ENCODE measurements around the gene SRGN.
"Not testable (repeated sequence)": the region's sequence is repeated elsewhere in the genome, so short reads cannot be mapped to it uniquely, and the experiment has no call there.

The SRGN gene

DNA sequence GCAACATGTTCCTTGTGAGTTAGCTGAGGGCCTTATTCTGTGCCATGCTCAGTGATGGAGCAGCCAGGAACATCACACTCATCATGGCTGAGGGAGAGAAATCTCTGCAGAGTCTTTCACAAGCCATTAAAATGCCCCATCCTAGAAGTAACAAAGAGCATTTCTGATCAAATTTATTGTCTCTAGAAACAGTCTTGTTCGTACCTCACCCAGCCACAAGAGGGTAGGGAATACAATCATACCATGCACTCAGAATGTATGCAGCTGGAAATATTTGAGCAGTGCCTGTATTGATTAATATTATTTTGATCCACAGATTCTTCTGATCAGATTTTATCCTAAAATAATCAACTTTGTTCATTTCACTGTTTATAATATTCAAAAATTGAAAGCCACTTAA, 53.4 kb downstream of the SRGN start:
- Histone ChIP-seq H3K27me3 (ENCODE audit: insufficient read depth, poor library complexity, severe bottlenecking) (no peaks in the 10 kb centered on the region), H3K4me3 (replicated peaks; ENCODE audit: insufficient read depth, low read length) (no peak overlapping the region), H3K27ac (replicated peaks) (no peak overlapping the region)
- TF ChIP-seq GABPA (IDR thresholded peaks at IDR 0.05; ENCODE audit: low read depth) (no peak), POLR2AphosphoS5 (IDR thresholded peaks at IDR 0.05; ENCODE audit: low read depth) (no peak), SPI1 (IDR thresholded peaks at IDR 0.05; ENCODE audit: borderline replicate concordance, low read depth) (no peak)
- TF ChIP-seq, protein P1, sequence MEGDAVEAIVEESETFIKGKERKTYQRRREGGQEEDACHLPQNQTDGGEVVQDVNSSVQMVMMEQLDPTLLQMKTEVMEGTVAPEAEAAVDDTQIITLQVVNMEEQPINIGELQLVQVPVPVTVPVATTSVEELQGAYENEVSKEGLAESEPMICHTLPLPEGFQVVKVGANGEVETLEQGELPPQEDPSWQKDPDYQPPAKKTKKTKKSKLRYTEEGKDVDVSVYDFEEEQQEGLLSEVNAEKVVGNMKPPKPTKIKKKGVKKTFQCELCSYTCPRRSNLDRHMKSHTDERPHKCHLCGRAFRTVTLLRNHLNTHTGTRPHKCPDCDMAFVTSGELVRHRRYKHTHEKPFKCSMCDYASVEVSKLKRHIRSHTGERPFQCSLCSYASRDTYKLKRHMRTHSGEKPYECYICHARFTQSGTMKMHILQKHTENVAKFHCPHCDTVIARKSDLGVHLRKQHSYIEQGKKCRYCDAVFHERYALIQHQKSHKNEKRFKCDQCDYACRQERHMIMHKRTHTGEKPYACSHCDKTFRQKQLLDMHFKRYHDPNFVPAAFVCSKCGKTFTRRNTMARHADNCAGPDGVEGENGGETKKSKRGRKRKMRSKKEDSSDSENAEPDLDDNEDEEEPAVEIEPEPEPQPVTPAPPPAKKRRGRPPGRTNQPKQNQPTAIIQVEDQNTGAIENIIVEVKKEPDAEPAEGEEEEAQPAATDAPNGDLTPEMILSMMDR (IDR thresholded peaks at IDR 0.05; ENCODE audit: insufficient read depth, low read length) = no peak
- TF ChIP-seq, protein P2, sequence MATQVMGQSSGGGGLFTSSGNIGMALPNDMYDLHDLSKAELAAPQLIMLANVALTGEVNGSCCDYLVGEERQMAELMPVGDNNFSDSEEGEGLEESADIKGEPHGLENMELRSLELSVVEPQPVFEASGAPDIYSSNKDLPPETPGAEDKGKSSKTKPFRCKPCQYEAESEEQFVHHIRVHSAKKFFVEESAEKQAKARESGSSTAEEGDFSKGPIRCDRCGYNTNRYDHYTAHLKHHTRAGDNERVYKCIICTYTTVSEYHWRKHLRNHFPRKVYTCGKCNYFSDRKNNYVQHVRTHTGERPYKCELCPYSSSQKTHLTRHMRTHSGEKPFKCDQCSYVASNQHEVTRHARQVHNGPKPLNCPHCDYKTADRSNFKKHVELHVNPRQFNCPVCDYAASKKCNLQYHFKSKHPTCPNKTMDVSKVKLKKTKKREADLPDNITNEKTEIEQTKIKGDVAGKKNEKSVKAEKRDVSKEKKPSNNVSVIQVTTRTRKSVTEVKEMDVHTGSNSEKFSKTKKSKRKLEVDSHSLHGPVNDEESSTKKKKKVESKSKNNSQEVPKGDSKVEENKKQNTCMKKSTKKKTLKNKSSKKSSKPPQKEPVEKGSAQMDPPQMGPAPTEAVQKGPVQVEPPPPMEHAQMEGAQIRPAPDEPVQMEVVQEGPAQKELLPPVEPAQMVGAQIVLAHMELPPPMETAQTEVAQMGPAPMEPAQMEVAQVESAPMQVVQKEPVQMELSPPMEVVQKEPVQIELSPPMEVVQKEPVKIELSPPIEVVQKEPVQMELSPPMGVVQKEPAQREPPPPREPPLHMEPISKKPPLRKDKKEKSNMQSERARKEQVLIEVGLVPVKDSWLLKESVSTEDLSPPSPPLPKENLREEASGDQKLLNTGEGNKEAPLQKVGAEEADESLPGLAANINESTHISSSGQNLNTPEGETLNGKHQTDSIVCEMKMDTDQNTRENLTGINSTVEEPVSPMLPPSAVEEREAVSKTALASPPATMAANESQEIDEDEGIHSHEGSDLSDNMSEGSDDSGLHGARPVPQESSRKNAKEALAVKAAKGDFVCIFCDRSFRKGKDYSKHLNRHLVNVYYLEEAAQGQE (IDR thresholded peaks at IDR 0.05; ENCODE audit: insufficient replicate concordance, low read depth) = no peak
- no peak for DNase-seq (ENCODE audit: low read depth in 1 of 2, low spot score in 1 of 2)

DNA sequence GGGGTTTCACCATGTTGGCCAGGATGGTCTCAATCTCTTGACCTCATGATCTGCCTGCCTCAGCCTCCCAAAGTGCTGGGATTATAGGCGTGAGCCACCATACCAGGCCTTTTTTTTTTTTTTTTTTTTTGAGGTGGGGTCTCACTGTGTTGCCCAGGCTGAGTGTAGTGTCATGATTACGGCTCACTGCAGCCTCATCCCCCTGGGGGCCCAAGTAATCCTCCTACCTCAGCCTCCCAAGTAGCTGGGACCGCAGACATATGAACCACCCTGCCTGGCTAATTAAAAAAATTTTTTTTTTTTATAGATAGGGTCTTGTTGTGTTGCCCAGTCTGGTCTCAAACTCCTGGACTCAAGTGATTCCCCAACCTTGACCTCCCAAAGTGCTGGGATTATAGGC, 54.2 kb downstream of the SRGN start:
- H3K4me3 ChIP-seq (replicated peaks; ENCODE audit: insufficient read depth, low read length); H3K27me3 ChIP-seq (ENCODE audit: insufficient read depth, poor library complexity, severe bottlenecking); H3K27ac ChIP-seq (replicated peaks); DNase-seq (ENCODE audit: low read depth in 1 of 2, low spot score in 1 of 2): not testable (repeated sequence)

DNA sequence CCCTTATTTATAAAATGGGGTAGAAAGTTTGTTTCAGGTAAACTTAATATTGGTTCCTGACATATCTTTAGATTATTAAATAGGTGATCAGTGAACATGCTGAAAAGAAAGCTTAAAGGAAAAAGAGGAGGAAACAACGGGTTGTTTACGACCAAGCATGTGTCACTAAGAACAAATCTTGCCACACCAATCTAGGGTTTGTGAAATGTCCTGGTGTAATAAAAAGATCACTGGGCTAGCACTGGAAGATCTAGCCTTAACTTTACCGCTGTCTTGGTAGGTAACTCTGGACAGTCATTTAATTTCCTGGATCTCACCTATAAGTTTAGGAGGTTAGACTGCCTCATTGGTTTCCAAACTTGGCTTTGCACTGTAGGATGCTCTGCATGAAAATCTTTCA, 55.1 kb downstream of the SRGN start:
- H3K27ac ChIP-seq (replicated peaks) = no peak overlapping the region
- no peak for DNase-seq (ENCODE audit: low read depth in 1 of 2, low spot score in 1 of 2)
- no peak overlapping the region for H3K4me3 ChIP-seq (replicated peaks; ENCODE audit: insufficient read depth, low read length)
- TF ChIP-seq SPI1 (IDR thresholded peaks at IDR 0.05; ENCODE audit: borderline replicate concordance, low read depth) (no peak), GABPA (IDR thresholded peaks at IDR 0.05; ENCODE audit: low read depth) (no peak)
- TF ChIP-seq, protein P2 (IDR thresholded peaks at IDR 0.05; ENCODE audit: insufficient replicate concordance, low read depth) = no peak
- H3K27me3 ChIP-seq (ENCODE audit: insufficient read depth, poor library complexity, severe bottlenecking) = no peaks in the 10 kb centered on the region

DNA sequence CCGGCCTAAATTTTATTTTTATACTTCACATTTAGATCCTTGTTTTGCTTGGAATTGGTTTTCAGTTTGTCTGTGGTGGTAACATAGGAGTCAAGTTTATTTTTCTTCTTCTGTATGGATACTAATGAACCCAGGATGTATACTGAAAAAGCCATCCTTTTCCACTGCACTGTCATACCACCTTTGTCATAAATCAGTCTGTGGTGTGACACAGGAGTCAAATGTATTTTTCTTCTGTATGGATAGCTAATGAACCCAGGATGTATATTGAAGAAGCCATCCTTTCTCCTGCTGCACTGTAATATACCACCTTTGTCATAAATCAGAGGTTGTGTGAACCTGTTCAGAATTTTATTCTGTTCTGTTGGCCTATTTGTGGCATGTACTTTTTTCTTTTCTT, 57.4 kb downstream of the SRGN start:
- no peak for DNase-seq (ENCODE audit: low read depth in 1 of 2, low spot score in 1 of 2)
- TF ChIP-seq SPI1 (IDR thresholded peaks at IDR 0.05; ENCODE audit: borderline replicate concordance, low read depth) (no peak), GABPA (IDR thresholded peaks at IDR 0.05; ENCODE audit: low read depth) (no peak), POLR2AphosphoS5 (IDR thresholded peaks at IDR 0.05; ENCODE audit: low read depth) (no peak)
- TF ChIP-seq, protein P1 (IDR thresholded peaks at IDR 0.05; ENCODE audit: insufficient read depth, low read length) = no peak
- TF ChIP-seq, protein P2 (IDR thresholded peaks at IDR 0.05; ENCODE audit: insufficient replicate concordance, low read depth) = no peak
- Histone ChIP-seq H3K4me3 (replicated peaks; ENCODE audit: insufficient read depth, low read length) (no peak overlapping the region), H3K27ac (replicated peaks) (no peak overlapping the region), H3K27me3 (ENCODE audit: insufficient read depth, poor library complexity, severe bottlenecking) (no peaks in the 10 kb centered on the region)

All from HL-60 (cell line).